Loucy (cell line): ENCODE results near the gene LYRM4.

Source experiments
- H2AFZ ChIP-seq: fragments of 200-600 bp; sonication (generic); 2 replicates; pipeline ENCODE4 v1.6.0; 2016; ENCODE audit warnings: antibody characterized with exemption, mild to moderate bottlenecking, low read length, moderate library complexity
- H3F3A ChIP-seq: fragments of 200-600 bp; 2 replicates; pipeline ENCODE4 v1.6.0; 2016; ENCODE audit warnings: antibody characterized with exemption, low read depth, mild to moderate bottlenecking
- H3K27me3 ChIP-seq: fragments of 200-600 bp; sonication (generic); 2 replicates; pipeline ENCODE4 v1.6.1; 2014; ENCODE audit warnings: low read length, mild to moderate bottlenecking; ENCODE audit not compliant: insufficient read depth, poor library complexity, severe bottlenecking
- H3K36me3 ChIP-seq: fragments of 200-600 bp; sonication (generic); 2 replicates; pipeline ENCODE4 v1.6.1; 2016; ENCODE audit warnings: low read length; ENCODE audit not compliant: insufficient read depth
- H3K4me1 ChIP-seq: fragments of 200-600 bp; sonication (generic); 2 replicates; pipeline ENCODE4 v1.5.1; 2014; ENCODE audit warnings: low read length, mild to moderate bottlenecking; ENCODE audit not compliant: insufficient read depth, poor library complexity, severe bottlenecking
- H3K4me2 ChIP-seq: fragments of 200-600 bp; sonication (generic); 2 replicates; pipeline ENCODE4 v1.6.0; 2014; ENCODE audit warnings: antibody characterized with exemption, low read length, low read depth, mild to moderate bottlenecking; ENCODE audit not compliant: poor library complexity, severe bottlenecking
- H3K4me3 ChIP-seq: fragments of 200-600 bp; sonication (generic); 2 replicates; pipeline ENCODE4 v1.5.1; 2014; ENCODE audit warnings: low read length, mild to moderate bottlenecking, mixed read lengths; ENCODE audit not compliant: poor library complexity, severe bottlenecking
- H3K79me2 ChIP-seq: fragments of 200-600 bp; sonication (generic); 2 replicates; pipeline ENCODE4 v1.6.1; 2014; ENCODE audit warnings: low read length; ENCODE audit not compliant: insufficient read depth
- H3K9ac ChIP-seq: fragments of 200-600 bp; sonication (generic); 2 replicates; pipeline ENCODE4 v1.6.0; 2014; ENCODE audit warnings: mild to moderate bottlenecking, low read depth, low read length, moderate library complexity; ENCODE audit not compliant: poor library complexity, severe bottlenecking
- H3K9me2 ChIP-seq: fragments of 200-600 bp; sonication (generic); replicated peaks from 2 replicates; pipeline ENCODE4 v1.6.1; 2016; ENCODE audit warnings: low read depth, low read length, mixed read lengths
- H3K9me3 ChIP-seq: fragments of 200-600 bp; sonication (generic); 2 replicates; pipeline ENCODE4 v1.6.1; 2014; ENCODE audit warnings: mild to moderate bottlenecking, antibody characterized with exemption, low read length, low read depth; ENCODE audit not compliant: insufficient read depth
- H4K20me1 ChIP-seq: fragments of 200-600 bp; sonication (generic); 2 replicates; pipeline ENCODE4 v1.6.0; 2014; ENCODE audit warnings: antibody characterized with exemption, low read length, mild to moderate bottlenecking; ENCODE audit not compliant: insufficient read depth, poor library complexity, severe bottlenecking
- CTCF ChIP-seq: fragments of 200-600 bp; sonication (generic); conservative IDR thresholded peaks from 2 replicates; pipeline ENCODE4 v1.5.1; 2014; ENCODE audit warnings: mild to moderate bottlenecking, antibody characterized with exemption, low read length
- EZH2phosphoT487 ChIP-seq: fragments of 200-600 bp; IDR thresholded peaks from 2 replicates; pipeline ENCODE4 v1.6.1; 2018; ENCODE audit warnings: antibody characterized with exemption, mild to moderate bottlenecking, moderate library complexity, borderline replicate concordance

LYRM4 gene

GRCh38 chr6:5191222-5191621, 69.5 kb downstream of the LYRM4 start:
- no peaks in the 10 kb centered on the region for H3K9me2 ChIP-seq
- H3K27me3 ChIP-seq, result no peaks in the 10 kb centered on the region
- no peaks in the 10 kb centered on the region for H3K36me3 ChIP-seq
- no peak overlapping the region for H3K4me3 ChIP-seq
- no peaks in the 10 kb centered on the region for H4K20me1 ChIP-seq
- TF ChIP-seq CTCF, result no peak
- no peak for TF ChIP-seq EZH2phosphoT487
- no peak overlapping the region for H3K4me2 ChIP-seq
- no peak overlapping the region for H3K9ac ChIP-seq
- H3K4me1 ChIP-seq, result peaks cover 2% of the 10 kb centered on the region
- H3K9me3 ChIP-seq, result no peaks in the 10 kb centered on the region
- H3K79me2 ChIP-seq, result no peaks in the 10 kb centered on the region
- H3F3A ChIP-seq, result no peaks in the 10 kb centered on the region
- H2AFZ ChIP-seq, result no peak overlapping the region

GRCh38 chr6:5190507-5190906, 70.2 kb downstream of the LYRM4 start:
- Histone ChIP-seq H3K9ac (no peak overlapping the region), H3K27me3 (no peaks in the 10 kb centered on the region), H4K20me1 (no peaks in the 10 kb centered on the region), H3K4me1 (peaks cover 2% of the 10 kb centered on the region), H3K79me2 (no peaks in the 10 kb centered on the region), H3K36me3 (no peaks in the 10 kb centered on the region), H3F3A (no peaks in the 10 kb centered on the region), H2AFZ (no peak overlapping the region), H3K9me3 (no peaks in the 10 kb centered on the region), H3K4me2 (no peak overlapping the region), H3K9me2 (no peaks in the 10 kb centered on the region), H3K4me3 (no peak overlapping the region)
- TF ChIP-seq CTCF, result no peak

- no peaks in the 10 kb centered on the region for H4K20me1 ChIP-seq
- H3K9me3 ChIP-seq, result no peaks in the 10 kb centered on the region
- peaks cover 2% of the 10 kb centered on the region for H3K4me1 ChIP-seq
- no peak overlapping the region for H3K9ac ChIP-seq
- no peaks in the 10 kb centered on the region for H3K27me3 ChIP-seq
- H3K79me2 ChIP-seq, result no peaks in the 10 kb centered on the region
- no peak overlapping the region for H3K4me2 ChIP-seq
- no peak overlapping the region for H3K4me3 ChIP-seq
- H3K36me3 ChIP-seq, result no peaks in the 10 kb centered on the region
- no peak for TF ChIP-seq EZH2phosphoT487
- TF ChIP-seq CTCF, result no peak
- no peaks in the 10 kb centered on the region for H3K9me2 ChIP-seq
- H2AFZ ChIP-seq, result no peak overlapping the region
- H3F3A ChIP-seq, result no peaks in the 10 kb centered on the region
Observed at GRCh38 chr6:5188646-5189045, 72.1 kb downstream of the LYRM4 start.
